ENCODE measurements around the gene PPCS. TPM values are rescaled to one million over a fixed set of nuclear protein-coding genes. Genes with fewer than 3 reads are reported as not detected.

Gene PPCS
- total RNA-seq = 27.2 and 32.4 TPM in 2 replicates

DNA sequence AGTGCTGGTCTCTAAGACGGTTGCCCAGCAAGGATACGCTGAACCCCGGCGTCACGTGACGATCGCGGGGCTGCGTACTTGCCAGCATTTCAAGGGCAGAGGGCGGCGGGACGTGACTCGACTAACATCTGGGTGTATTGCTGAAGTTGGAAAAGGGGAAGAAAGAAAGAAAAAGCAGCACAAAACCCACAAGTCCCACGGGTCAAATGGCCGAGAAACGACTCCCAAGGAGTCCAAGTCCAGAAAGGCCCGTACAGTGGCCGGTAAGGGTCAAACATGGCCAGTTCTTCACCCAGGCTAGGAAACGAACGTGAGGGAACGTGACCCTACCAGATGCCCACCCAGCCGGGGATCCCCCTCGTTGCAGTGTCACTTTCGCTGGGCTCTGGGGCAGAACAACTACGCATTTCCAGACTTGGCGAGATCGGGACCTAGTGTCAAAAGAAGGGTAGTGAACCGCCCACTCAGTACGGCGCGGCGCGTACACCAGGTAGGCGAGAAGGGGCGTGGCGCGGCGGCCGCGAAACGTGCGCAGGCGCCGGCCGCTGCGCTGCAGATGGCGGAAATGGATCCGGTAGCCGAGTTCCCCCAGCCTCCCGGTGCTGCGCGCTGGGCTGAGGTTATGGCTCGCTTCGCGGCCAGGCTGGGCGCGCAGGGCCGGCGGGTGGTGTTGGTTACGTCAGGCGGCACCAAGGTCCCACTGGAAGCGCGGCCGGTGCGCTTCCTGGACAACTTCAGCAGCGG lies at the start of gene PPCS, which contains the start of gene ZMYND12:
PPCS (plus strand) TSS at position 534 of the 744 bp plus-strand sequence; CDS start at position 557, 23 bp downstream.
ZMYND12 (minus strand) TSS at position 13 of the 744 bp plus-strand sequence. CDS start 25 bp downstream, outside the sequence.
- peak; percentile 76 to 87 for DNase-seq (ENCODE audit: low read depth in 2 of 2)

DNA sequence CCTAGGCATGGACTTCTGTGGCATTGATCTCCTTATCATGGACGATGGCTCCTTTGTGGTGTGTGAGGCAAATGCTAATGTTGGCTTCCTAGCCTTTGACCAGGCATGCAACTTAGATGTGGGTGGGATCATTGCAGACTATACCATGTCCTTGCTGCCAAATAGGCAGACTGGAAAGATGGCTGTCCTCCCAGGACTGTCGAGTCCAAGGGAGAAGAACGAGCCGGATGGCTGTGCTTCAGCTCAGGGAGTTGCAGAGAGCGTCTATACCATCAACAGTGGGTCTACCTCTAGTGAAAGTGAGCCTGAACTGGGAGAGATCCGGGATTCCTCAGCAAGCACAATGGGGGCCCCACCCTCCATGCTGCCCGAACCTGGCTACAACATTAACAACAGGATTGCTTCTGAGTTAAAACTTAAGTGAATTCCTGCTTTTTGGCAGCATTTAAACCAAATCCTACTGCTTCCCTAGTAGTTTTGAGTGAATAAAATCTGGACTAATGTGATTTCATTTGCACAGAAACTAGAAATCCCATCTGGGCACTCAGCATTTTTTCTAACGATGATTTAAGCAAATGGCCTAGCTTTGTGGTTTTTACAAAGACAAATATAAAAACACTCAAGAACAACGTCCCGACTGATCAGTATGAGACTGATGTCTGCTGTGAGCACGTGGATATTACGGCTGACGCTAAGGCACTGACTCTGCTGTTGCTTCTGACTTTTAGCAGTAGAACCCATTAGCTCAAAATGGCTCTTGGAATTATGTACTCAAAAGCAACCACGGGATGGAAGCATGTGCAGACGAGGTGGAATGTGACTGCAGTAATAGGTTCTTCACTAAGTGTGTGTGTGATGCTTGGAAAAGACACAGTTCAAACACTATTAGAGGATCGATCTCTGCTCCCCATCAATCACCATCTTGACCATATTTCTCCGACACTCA lies 41.5 kb upstream of the PPCS start:
- DNase-seq (ENCODE audit: low read depth in 2 of 2) = no peak

DNA sequence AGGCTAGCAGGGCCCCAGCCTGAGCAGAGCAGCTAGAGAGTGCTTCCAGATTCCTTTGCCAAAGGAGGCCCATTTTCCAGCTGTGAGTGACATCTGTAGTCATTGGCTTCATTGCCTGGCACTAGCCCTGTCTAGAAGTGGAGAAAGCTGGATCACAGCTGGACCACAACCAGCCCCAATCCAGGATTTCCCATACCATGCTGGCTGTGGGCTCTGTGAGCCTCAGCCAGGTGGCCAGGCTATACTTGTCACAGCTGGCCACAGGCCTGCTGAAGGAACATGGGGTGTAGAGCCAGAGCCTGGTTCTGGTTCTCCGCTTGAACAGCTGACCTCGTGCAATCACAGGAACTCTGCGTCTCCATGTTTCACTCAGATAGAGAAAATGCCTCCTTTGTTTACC lies 39.2 kb upstream of the PPCS start:
- DNase-seq (ENCODE audit: low read depth in 2 of 2) = no peak

DNA sequence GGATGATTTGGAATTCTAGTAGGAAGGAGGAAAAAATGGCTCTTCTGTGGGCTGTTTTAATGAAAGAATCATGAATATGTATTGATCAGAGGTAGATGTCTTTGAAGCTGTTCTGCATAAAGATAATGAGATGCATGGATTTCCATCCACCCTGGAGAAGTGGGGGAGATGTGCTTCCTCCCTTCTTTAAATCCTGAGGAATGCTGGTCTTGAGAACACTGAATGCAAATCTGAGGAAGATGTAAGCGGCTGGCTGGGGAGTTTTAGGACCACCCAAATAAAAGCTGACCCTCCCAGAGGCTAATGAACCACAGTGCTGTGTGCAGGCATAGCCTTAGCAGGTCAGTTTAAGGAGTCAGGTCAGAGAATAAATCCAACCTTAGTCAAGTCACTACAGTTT lies 37.8 kb upstream of the PPCS start:
- DNase-seq (ENCODE audit: low read depth in 2 of 2) = no peak

DNA sequence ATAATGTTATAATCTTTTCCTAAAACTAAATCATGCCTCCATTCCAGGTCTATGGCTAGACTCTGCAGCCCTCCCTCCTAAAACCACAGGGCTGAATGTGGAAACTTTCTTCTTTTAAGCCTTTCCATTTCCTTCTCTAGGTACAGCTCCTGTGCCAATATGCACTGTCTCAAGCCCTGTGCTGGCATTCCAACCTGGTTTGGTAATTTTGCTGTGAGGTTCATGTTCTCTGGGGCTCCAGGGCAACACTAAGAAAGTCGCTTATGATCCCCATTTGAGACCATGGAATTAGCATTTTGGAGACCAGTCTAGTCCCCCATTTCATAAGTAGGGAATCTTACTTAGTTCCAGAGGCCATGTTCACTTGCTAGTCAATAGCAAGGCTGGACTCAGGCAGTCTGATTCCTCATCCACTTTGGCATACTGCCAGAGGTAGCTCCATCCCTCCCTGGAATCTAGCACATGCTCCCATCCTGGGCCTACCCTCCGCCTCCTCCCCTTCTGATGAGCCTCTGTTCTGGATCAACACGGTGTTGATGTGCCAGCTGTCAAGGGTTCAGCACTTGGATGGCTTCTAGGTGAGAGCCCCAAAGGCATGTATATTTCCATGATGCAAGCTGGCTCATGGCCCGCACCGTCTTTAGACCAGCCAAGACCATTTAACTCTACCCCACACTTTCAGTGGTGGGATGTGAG lies 37.1 kb upstream of the PPCS start:
- DNase-seq (ENCODE audit: low read depth in 2 of 2) = no peak

DNA sequence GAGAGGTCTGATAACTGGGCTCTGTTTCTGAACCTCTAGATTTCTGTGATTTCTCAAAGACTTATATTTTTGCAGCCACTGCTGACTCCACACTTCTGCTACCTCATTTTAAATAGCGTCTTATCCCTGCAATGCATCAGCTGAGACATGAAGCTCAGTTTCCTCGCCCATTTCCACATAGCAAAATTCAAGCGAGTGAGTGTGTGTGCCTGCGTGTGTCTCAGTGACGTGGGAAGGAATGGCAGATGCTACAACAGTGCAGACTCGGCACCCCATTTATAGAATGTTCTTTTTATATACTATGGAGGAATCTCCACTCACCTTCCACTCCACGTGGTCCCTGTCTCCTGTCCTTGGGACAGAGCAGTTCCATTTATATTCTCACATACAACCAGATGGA lies 36.2 kb upstream of the PPCS start:
- no peak for DNase-seq (ENCODE audit: low read depth in 2 of 2)

DNA sequence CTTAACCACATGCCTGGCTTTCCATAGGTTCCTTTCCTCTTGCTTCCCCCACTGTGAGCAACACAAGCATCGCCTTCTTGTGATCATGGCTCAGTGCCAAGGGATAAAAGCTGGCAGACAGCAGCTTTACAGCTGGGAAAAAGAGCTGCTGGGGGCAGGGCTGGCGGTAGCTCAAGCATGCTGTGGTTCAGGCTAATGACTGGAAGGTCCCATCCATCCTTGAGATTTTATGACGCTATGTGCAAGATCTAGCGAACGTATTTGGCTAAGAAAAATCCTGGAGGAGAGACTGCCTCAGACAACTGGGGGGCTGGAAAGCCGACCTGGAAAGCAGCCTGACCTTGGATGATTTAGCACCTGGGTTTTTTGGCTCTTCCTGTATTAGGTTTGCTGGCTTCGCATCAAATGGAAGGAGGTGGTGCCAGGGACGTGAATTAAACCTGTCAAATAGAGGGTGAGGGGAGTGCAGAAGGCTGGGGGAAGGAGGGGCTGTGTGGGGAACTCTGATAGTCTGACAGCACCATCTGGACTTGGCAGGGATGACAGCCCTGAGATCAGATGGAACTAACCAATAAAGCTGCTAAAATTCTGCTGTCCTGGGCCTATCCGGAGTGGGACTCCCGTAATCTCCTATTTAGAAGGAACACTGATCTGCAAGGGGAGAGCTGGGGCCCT lies 35.3 kb upstream of the PPCS start:
- peak; percentile 45 to 79 for DNase-seq (ENCODE audit: low read depth in 2 of 2)

DNA sequence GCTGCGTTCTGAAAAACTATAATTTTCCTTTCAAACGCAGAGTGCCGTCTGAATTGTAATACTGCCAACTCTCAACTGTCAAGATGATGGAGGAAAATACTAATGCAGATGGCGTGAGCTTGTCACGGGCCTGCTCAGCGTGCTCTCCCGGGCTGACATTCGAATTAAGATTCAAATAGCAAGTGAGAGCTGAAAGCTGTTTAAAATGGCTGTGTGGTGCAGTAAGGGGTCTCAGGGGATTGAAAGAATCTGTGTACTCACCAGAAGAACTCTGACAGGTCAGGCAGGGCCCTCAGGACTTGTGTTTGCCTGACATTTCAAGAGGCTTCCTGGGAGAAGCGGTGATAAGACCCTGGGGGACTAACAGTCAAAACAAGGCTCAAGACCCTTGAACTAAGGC lies 33.6 kb upstream of the PPCS start:
- no peak for DNase-seq (ENCODE audit: low read depth in 2 of 2)

DNA sequence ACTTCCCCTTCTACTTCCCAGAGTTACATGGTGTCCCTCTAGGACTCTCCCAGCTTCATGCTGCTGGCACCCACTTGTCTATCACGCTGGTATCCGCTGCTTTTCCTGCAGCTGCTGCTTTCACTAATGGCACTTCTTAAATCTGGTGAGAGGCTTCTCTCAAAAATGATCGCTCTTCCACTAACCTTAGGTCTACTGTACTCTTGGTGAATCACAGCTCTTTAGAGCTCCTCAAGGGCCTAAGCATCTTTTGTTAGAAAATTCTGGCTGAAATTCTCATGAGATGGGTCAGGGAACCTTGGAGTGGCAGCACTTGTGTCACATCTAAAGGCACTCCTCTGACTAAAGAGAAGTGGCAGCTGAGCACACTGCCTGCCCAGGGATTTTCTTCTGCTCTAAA lies 32.7 kb upstream of the PPCS start:
- DNase-seq (ENCODE audit: low read depth in 2 of 2) = no peak

DNA sequence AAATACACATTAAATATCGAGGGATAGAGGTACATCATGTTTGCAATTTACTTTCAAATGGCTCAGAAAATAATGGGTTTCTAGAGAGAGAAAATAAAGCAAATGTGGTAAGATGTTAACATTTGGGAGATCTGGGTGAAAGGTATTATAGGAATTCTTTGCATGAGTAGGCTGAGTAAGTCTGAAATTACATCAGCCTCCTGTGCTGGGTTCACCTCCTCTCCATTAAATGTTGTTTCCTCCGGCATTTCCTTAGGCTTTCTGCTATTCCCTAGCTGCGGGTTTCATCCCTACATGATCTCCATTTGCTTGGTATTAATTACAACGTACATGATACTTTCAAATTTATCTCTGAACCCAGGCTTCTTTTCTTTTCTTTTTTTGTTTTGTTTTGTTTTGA lies 32.1 kb upstream of the PPCS start:
- DNase-seq (ENCODE audit: low read depth in 2 of 2) = no peak

DNA sequence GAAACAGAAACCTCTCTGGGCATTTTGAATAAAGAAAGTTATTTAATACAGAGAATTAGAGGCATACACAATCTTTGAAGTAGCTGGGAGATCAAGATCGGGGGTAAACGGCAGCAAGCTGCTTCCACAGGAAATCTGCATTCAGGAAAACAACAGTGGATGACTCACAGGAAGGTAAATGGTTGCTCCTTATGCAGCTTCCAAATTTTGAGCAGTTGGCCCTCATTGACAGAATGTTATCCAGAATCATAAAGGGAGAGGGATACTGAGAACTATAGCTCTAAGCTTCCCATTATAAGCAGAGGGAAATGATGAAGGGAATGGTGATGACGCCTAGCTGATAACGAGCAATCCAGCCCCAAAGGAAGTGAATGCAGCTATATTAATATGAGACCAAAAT lies 29.1 kb upstream of the PPCS start:
- DNase-seq (ENCODE audit: low read depth in 2 of 2) = peak in 1 of 2 donors; percentile 75

DNA sequence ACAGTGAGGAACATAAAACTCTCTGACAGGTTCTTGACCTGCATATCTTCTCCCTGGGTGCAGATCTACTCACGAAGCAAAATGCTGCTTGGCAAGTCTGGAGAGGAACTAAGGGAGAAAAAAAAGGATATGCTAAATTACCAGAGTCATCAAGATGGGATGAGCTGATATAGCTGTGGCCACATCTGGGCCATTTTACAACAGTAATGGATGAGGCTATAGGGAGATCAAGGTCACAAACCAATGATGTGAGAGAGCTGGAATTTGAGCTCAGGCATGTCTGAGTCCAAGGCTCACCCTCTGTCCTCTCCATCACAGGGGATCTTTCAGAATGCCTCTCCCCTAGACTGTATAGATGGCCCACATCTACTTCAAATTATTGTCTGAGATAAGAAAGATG lies 26.7 kb upstream of the PPCS start:
- no peak for DNase-seq (ENCODE audit: low read depth in 2 of 2)

DNA sequence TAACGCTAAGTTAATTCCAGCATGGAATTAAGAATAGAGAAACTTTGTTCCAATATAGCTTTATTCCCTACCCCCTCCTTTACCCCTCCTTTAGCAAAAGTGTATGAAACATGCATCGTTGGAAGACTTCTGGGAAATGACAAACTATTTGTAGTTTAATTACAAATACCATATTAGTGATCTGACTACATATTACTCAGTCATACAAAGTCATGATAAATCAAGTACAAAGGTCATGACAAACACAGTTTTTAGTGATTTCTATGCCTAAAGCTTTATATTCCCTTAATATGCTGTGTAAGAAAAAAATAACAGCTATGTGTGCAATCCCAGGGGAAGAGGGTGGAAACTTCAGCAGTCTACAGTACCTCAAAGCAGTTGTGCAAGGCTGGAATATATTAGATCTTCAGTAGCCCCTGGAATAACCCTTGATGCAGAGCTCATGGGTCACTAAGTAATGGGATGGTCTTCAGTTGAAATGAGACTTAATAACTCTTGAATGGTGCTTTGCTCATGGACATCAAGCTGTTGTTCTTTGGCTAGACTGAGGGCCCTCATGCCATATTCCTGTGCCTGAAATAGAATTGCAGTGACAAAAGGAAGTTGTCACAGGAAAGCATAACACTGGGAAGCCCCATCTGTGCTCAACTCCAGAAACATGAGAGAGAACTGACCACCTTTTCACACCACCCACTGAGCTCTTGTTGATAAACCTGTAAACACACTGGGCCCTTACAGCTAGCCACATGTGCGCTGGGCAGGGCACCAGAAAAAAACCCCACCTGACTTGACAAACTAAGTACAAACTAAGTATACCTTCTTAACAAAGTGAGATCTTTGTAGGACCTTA lies 25.8 kb upstream of the PPCS start:
- DNase-seq (ENCODE audit: low read depth in 2 of 2) = peak; percentile 74 to 91

DNA sequence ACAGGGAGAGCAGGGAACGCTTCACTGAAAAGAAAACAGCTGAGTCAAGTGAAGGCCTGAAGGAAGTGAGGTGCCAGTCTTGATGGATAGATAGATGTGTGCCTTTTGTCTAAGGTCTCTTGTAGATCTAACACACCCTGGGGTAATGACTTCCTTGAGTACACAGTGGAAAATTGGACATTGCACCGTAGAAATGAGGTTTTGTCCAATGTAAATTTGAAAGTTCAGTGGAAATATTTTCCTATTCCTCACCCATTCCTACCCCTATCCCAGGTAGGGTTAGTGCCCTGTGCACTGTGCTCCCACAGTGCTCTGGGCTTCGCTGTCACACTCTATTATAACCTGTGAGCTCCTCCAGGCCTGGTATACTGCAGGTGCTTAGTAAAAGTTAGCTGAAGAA lies 24.8 kb upstream of the PPCS start:
- no peak for DNase-seq (ENCODE audit: low read depth in 2 of 2)

DNA sequence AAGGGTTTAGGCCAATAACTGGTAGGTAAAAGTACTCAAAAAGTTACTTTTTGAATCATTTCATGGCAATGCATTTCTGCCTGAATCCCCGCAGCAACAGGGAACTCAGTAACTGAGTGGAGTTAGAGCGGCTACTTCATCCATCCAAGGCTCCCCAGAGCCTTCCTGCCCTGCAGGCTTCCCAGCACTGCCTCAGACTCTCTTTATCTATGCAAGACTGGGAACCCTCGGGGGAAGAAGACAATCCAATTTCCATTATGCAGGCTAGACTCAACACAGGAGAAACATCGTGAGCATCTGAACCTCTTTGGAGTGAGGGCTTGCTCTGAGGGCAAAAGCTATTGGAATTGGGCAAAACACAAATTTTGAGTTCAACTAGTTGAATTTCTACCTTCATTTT lies 23.6 kb upstream of the PPCS start:
- DNase-seq (ENCODE audit: low read depth in 2 of 2) = no peak

DNA sequence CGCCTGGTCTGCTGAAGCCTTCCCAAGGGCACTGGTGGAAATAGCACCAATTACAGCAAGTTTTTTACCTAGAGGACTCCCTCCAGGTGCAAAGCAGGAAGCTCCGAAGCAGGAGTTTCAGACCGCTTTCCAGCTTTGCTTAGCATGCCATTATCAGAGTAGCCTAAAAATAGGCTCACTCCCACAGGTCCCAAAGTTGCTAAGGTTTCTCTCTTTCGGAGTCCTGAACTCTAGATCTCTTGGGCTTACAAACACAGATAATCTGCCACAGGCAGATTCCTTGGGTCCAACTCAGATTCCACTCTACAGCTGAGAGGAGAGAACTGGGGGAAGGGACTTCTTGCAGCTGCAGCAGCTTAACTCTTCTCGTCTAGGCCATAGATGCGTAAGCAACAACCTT lies 23.0 kb upstream of the PPCS start:
- DNase-seq (ENCODE audit: low read depth in 2 of 2) = no peak

DNA sequence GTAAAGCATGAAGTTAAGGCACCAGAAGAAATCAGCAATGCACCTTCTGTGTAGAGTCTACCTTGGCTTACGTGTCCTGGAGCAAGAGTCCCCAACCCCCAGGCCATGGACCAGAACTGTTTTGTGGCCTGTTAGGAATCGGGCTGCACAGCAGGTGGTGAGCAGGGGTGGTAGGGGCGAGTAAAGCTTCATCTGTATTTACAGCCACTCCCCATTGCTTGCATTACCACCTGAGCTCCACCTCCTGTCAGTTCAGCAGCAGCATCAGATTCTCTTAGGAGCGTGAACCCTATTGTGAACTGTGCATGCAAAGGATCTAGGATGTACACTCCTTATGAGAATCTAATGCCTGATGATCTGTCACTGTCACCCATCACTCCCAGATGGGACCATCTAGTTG lies 22.0 kb upstream of the PPCS start:
- no peak for DNase-seq (ENCODE audit: low read depth in 2 of 2)

DNA sequence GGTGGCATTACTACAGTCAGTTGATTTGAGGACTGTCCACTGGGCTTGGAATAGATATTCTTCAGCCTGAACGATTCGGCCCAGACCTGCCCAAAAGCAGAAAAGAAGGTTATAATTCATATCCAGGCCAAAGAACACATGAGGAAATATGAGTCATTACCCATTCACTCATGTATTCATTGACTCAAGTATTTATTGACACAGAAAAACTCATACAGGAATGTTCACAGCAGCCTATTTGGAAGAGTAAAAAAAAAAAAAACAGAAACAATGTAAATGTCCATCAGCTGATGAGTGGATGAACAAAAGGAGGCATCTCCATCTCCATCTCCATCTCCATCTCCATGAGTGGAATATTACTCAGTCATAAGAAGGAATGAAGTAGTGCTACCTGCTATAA lies 16.4 kb upstream of the PPCS start:
- DNase-seq (ENCODE audit: low read depth in 2 of 2) = peak; percentile 81 to 90

DNA sequence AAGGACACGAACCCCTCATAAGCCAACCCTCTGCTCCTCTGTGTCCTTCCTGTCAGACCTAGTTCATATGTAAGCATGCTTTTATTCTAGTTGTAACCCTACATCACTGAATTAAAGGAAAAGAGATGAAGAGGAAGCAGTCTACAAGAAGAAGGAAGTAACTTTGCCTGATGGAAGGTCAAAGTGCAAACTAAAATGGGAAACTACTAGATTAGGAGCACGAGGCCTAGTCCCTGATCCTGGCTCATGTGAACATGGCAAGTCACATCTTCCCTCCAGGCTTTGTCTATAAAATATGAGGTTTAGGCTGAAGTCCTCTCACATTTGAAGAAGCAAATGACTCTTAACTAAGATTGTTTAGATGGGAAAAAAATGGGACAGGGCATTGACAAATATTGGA lies 13.7 kb upstream of the PPCS start:
- no peak for DNase-seq (ENCODE audit: low read depth in 2 of 2)

DNA sequence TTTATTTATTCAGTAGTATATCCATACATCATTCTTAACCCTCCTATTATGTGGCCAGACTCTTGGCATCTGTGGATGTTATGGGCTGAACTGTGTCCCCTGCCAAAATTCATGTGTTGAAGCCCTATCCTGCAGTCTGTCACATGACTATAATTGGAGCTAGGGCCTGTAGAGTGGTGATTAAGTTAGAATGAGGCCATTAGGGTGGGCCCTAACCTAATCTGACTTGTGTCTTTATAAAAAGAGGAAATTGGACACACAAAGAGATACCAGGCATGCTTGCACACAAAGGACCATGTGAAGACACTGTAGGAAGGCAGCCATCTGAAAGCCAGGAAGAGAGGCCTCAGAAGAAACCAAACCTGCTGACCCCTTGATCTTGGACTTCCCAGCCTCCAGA lies 7.1 kb upstream of the PPCS start:
- no peak for DNase-seq (ENCODE audit: low read depth in 2 of 2)

Measured in dermis microvascular lymphatic vessel endothelial cell (primary cell).